GM12891 (cell line): ENCODE data around the gene GTPBP6.
"Not testable (repeated sequence)": the region's sequence is repeated elsewhere in the genome, so short reads cannot be mapped to it uniquely, and the experiment has no call there.

ENCODE experiments used
- DNase-seq: peaks from one replicate; pipeline ENCODE4 v3.0.0; 2011; ENCODE audit warnings: low spot score; ENCODE audit not compliant: insufficient read length
- FAIRE-seq: peaks from 2 replicates; lab custom pipeline; 2011; peaks lifted over from hg19 to GRCh38; lab: Jason Lieb, UNC
- PAX5 ChIP-seq: IDR thresholded peaks from 2 replicates; pipeline ENCODE4 v1.6.1; 2011; ENCODE audit warnings: low read length, moderate library complexity, mild to moderate bottlenecking; ENCODE audit not compliant: insufficient read depth, severe bottlenecking
- POLR2A ChIP-seq: IDR thresholded peaks from 2 replicates; pipeline ENCODE4 v1.6.1; 2011; ENCODE audit warnings: low read depth, low read length, control low read depth
- POLR2AphosphoS5 ChIP-seq: IDR thresholded peaks from 2 replicates; pipeline ENCODE4 v1.6.1; 2011; ENCODE audit warnings: low read depth, low read length, control low read depth
- POU2F2 ChIP-seq: IDR thresholded peaks from 2 replicates; pipeline ENCODE4 v1.6.1; 2011; ENCODE audit warnings: low read depth, mild to moderate bottlenecking, control low read depth, low read length, moderate library complexity
- SPI1 ChIP-seq: IDR thresholded peaks from 2 replicates; pipeline ENCODE4 v1.6.1; 2011; ENCODE audit warnings: low read depth, low read length, control low read depth
- TAF1 ChIP-seq: IDR thresholded peaks from 2 replicates; pipeline ENCODE4 v1.6.1; 2011; ENCODE audit warnings: low read depth, low read length, control low read depth

The GTPBP6 gene

GRCh38 chrX:330726-331150 is 12.1 kb upstream of the GTPBP6 start:
- FAIRE-seq (no peak), DNase-seq (no peak)
- no peak for TF ChIP-seq POU2F2
- TF ChIP-seq TAF1: no peak
- TF ChIP-seq SPI1: no peak
- TF ChIP-seq PAX5: no peak
- no peak for TF ChIP-seq POLR2AphosphoS5
- TF ChIP-seq POLR2A: no peak

DNA sequence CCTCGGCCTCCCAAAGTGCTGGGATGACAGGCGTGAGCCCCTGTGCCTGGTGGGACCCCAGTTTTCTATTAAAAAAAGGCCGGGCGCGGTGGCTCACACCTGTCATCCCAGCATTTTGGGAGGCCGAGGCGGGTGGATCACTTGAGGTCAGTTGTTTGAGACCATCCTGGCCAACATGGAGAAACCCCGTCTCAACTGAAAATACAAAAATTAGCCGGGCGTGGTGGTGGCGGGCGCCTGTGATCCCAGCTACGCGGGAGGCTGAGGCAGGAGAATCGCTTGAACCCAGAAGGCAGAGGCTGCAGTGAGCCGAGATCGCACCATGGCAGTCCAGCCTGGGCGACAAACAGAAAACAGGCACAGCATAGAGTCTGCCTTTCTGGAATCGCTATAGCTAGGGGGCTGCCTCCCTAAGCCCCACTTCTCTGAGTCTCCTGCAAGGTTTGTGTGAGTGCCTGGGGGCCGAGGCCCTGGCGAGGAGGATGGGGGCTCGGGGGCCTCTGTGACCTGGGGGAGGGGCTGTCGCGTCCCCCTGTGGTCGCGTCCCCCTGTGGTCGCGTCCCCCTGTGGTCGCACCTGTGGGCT is 11.6 kb upstream of the GTPBP6 start:
- DNase-seq, FAIRE-seq: not testable (repeated sequence)

GRCh38 chrX:329291-329910 is 10.8 kb upstream of the GTPBP6 start:
- DNase-seq: no peak
- TF ChIP-seq POLR2A: no peak
- TF ChIP-seq SPI1: no peak
- TF ChIP-seq POLR2AphosphoS5: no peak
- no peak for TF ChIP-seq TAF1
- TF ChIP-seq POU2F2: no peak
- no peak for TF ChIP-seq PAX5
- FAIRE-seq: no peak

DNA sequence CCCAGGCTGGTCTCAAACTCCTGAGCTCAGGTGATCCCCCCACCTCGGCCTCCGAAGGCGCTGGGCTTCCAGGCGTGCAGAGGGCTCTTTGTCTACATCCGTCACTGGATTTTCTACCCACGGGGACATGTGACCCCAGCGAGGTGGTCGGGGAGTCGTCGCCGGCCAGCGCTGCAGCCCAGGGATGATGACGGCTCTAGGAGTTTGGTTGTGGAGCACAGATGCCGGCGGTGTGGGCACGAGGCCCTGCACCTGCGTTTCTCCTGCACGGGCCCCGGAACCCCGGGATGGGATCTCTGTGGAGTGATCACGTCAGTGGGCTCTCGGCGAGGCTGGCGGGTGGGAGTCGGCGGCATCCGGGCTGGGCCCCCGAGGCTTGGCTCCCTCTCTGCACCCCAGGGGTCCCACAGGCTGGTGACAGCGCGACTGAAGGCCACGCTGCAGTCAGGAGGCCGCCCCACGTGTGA is 9.1 kb upstream of the GTPBP6 start:
- DNase-seq (no peak), FAIRE-seq (no peak)
- TF ChIP-seq POU2F2 (no peak), POLR2AphosphoS5 (no peak), TAF1 (no peak), SPI1 (no peak), POLR2A (no peak), PAX5 (no peak)

DNA sequence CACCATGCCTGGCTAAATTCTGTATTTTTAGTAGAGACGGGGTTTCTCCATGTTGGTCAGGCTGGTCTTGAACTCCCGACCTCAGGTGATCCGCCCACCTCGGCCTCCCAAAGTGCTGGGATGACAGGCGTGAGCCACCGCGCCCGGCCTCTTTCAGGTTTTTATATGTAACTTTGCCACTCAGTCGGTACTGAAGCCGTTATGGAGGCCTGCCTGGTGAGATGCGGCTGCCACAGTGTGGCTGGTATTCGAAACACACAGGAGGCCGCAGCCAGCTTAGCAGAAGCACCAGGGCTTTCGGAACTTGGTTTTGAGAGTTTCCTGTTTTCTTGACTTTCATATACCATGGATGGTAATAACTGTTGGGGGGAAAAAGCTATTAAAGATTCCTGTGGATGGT is 6.1 kb upstream of the GTPBP6 start:
- not testable (repeated sequence) for DNase-seq, FAIRE-seq

- no peak for DNase-seq
- TF ChIP-seq POLR2A (no peak), PAX5 (no peak), SPI1 (no peak), POU2F2 (no peak), TAF1 (no peak), POLR2AphosphoS5 (no peak)
- no peak for FAIRE-seq
Measured at GRCh38 chrX:323721-324628, 5.4 kb upstream of the GTPBP6 start.

- TF ChIP-seq PAX5 (no peak), POLR2A (no peak), TAF1 (no peak), POU2F2 (no peak), SPI1 (no peak), POLR2AphosphoS5 (no peak)
- no peak for DNase-seq
- FAIRE-seq: no peak
Measured at GRCh38 chrX:320126-320783, 1.7 kb upstream of the GTPBP6 start.

DNA sequence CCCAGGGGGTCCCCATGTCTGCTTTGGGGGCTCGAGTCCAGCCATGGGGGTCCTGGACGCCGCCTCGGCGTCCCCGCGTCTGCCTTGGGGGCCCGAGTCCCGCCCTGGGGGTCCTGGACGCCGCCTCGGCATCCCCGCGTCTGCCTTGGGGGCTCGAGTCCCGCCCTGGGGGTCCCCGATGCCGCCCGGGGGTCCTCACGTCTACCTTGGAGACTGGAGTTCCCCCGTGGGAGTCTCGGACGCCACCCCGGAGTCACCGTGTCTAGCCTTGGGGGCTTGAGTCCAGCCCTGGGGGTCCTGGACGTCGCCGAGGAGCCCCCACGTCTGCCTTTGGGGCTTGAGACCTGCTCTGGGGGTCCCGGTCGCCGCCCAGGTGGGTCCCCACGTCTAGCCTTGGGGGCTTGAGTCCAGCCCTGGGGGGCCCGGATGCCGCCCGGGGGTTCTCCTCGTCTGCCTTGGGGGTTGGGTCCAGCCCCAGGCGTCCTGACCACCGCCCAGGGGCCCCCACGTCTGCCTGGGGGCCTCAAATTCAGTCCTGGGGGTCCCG is 1.1 kb upstream of the GTPBP6 start:
- no peak for DNase-seq
- no peak for FAIRE-seq

DNA sequence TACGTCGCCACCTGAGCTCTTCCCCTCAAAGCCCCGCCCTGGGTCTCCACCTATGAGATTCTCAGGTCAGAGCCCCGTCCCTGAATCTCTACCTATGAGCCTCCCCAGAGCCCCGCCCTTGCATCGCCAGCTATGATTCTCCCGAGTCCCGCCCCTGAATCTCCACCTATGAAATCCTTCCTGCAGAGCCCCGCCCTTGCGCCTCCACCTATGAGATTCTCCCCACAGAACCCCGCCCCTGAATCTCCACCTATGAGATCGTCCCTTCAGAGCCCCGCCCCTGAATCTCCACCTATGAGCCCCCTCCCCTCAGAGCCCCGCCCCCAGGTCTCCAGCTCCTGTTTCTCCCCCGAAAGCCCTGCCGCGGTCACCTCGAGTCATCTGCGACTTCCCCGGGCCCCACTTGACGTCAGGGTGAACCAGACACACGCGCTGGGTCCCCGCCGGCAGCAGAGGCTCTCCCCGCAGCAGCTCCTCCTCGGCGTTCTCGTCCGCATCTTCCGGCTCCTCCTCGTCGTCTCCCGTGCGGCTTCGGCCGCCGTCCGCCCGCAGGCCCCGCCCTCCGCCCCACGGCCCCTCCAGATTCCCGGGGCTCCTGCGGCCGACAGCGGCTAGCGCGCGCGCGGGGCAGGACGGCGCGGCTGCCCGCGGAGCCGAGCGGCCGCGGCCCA is 393 bp downstream of the GTPBP6 start:
- FAIRE-seq (no peak), DNase-seq (peak; percentile 93)

More for the DNA sequence above, 1.1 kb upstream of the GTPBP6 start:
- no peak for TF ChIP-seq TAF1
- TF ChIP-seq POLR2AphosphoS5: no peak
- TF ChIP-seq SPI1: no peak
- TF ChIP-seq PAX5: no peak
- no peak for TF ChIP-seq POLR2A
- TF ChIP-seq POU2F2: no peak

More for the DNA sequence above, 393 bp downstream of the GTPBP6 start:
- TF ChIP-seq PAX5 (no peak), TAF1 (peak; percentile 82), POU2F2 (0 out of 2 replicates have a peak, but pooled peaks have one; percentile 40), POLR2AphosphoS5 (peak; percentile 93), POLR2A (peak; percentile 90), SPI1 (no peak)
